Activated naive CD4-positive, alpha-beta T cell (primary cell): ENCODE measurements around the gene METRNL.
"Not testable (repeated sequence)": the region's sequence is repeated elsewhere in the genome, so short reads cannot be mapped to it uniquely, and the experiment has no call there.

Source experiments
- DNase-seq, 4 experiments: peaks; one replicate each; lab custom pipeline; 2025; lab: John Stamatoyannopoulos, UW

The METRNL gene, protein sequence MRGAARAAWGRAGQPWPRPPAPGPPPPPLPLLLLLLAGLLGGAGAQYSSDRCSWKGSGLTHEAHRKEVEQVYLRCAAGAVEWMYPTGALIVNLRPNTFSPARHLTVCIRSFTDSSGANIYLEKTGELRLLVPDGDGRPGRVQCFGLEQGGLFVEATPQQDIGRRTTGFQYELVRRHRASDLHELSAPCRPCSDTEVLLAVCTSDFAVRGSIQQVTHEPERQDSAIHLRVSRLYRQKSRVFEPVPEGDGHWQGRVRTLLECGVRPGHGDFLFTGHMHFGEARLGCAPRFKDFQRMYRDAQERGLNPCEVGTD

DNA sequence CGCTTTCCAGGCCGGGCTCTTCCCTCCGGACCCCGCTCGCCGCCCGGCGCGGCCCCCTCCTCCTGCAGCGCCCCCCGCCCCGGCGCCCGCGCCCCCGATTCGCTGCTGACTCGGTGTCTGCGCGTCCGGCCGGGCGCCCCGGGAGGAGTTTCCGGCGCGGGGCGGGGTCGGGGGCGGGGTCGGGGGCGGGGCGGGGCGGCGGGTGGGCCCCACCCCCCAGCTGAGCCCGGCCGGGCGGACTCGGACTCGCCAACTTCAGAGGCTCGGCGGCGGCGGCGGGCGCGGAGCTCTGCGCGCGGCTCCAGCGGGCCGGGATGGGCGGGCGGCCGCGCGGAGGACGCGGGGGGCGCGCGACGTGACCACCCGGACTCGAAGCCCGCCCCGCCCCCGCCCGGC is at the start of gene METRNL:
Gene METRNL, plus strand, starts transcription at position 258 of the 396 bp plus-strand sequence. CDS start 207 bp downstream, outside the sequence.
- peak in 1 of 4 experiments; percentile 29 for DNase-seq

DNA sequence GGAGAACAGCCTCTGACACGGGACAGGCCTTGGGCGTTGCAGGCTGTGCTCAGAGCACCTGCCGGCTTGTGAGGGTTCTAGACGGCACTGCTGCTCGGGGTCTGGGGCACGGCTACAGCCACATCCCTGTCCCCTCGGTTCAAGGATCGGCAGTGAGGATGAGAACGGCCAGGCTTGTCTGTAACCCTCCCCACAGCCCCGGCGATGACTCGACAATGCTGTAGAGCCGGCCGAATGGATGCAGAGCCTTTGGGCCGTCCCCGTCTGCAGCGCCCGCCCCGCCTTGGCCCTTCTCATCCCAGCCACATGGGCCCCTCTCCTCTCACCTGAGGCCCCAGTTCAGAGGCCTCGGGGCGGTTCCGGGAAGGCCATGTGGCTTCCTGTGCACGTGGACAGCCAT is 49.0 kb upstream of the METRNL start:
- DNase-seq, result no peak

DNA sequence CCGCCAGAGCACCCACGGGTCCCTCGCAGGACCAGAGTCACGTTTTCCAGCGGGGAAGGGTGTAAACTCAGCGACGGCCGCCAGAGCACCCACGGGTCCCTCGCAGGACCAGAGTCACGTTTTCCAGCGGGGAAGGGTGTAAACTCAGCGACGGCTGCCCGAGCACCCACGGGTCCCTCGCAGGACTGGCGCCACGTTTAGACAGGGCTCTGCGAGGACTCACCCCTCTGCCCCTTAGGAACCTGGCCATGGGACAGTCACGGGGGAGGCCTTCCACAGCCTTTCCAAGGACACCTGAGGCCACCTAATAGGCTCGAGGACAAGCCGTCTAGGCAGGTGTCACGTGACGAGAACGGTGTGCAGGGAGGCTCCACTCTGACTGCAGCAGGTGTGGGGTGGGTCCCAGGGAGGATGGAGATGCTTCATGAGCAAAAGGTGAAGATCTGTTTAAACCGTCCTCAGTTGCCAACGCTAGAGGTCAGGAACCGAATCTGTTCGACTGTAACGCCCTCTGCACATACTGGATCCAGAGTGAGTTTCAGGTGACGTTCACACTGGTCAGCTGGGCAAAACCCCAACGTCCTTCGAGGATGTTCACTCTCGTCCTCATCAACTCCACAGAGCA is 48.0 kb upstream of the METRNL start:
- no peak for DNase-seq

DNA sequence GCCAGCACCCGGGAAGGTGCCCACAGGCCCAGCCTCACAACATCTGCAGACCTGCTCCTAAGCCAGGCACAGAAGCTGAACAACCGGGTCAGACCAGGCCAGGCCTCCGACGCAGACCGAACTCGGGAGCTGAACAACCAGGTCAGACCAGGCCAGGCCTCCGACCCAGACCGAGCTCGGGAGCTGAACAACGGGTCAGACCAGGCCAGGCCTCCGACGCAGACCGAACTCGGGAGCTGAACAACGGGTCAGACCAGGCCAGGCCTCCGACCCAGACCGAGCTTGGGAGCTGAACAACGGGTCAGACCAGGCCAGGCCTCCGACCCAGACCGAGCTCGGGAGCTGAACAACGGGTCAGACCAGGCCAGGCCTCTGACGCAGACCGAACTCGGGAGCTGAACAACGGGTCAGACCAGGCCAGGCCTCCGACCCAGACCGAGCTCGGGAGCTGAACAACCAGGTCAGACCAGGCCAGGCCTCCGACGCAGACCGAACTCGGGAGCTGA is 47.4 kb upstream of the METRNL start:
- not testable (repeated sequence) for DNase-seq

DNA sequence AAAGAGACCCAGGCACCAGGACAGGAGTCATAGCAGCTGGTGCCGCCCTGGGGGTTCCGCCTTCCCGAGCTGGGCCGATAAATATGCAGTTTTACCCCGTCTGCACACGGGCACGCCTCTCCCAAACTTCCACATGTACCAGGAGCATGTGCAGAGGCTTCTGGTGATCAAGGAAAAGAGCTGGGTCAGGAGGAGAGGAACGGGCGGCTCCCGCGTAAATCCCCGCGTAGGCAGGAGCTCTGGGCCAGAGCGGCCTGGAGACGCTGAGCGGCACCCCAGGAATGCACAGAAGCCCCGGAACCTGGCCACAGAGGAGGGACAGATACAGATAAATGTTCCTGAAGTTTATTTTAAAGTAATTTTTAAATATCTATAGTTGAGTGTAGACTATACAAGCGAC is 46.6 kb upstream of the METRNL start:
- no peak for DNase-seq

DNA sequence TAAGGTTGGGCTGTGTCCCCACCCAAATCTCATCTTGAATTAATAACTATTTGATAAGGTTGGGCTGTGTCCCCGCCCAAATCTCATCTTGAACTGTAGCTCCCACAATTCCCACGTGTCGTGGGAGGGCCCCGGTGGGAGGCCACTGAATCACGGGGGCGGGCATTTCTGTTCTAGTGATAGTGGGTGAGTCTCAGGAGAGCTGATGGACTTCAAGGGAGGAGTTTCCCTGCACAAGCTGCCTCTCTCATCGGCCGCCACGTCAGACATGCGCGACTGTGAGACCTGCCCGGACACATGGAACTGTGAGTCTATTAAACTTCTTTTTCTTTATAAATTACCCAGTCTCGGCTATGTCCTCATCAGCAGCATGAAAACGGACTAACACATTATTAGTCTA is 44.9 kb upstream of the METRNL start:
- DNase-seq, result no peak

DNA sequence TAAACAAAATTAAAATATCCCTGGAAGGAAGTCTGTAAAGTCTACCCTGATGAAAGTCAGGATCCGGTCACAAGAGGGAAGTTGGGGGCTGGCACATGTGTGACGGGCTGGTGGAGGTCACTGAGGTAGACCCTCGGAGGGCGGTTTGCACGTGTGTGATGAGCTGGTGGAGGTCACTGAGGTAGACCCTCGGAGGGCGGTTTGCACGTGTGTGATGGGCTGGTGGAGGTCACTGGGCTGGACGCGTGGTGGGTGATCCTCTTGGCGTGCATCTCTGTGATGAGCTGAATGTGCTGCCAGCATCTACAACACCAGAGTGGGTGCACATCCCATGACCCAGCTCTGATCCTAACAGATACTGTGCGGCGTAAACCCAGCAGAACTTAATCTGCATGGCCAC is 43.7 kb upstream of the METRNL start:
- no peak for DNase-seq

DNA sequence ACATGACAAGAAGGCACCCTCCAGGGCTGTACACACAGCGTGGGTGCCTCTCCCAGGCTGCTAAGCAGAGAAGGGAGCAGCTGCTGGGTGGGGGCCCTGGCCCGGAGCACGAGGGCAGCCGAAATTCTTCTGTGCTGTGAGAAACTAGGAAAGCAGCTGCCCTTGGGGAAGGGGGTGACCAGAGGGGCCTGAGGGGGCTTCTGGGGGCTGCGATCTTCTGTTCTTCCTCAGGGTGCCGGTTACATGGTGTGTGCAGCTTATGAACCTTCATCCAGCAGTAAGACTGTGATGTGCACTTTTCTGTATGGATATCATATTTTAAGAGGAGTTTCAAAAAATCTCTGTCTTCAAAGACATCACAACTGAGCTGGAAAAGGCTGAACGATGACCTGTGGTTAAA is 43.2 kb upstream of the METRNL start:
- no peak for DNase-seq

DNA sequence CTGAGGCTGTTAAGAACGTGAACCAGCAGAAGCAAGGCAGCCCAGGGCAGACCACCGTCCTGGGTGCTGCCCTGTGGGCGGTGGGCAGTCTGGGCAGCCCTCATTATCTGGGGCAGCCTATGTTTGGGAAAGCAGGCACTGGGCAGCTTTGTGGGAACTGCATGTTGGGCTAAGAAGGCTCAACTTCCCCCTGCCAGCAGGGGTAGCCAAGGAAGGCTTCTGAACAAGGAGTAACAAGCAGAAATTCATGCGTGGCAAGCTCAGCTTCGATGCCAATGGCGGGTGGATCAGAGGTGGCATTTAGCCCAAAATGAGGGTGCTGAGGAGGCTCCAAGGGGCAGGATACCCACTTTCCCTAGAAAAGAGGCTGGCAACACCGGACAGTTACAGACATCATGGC is 42.7 kb upstream of the METRNL start:
- DNase-seq, result no peak

DNA sequence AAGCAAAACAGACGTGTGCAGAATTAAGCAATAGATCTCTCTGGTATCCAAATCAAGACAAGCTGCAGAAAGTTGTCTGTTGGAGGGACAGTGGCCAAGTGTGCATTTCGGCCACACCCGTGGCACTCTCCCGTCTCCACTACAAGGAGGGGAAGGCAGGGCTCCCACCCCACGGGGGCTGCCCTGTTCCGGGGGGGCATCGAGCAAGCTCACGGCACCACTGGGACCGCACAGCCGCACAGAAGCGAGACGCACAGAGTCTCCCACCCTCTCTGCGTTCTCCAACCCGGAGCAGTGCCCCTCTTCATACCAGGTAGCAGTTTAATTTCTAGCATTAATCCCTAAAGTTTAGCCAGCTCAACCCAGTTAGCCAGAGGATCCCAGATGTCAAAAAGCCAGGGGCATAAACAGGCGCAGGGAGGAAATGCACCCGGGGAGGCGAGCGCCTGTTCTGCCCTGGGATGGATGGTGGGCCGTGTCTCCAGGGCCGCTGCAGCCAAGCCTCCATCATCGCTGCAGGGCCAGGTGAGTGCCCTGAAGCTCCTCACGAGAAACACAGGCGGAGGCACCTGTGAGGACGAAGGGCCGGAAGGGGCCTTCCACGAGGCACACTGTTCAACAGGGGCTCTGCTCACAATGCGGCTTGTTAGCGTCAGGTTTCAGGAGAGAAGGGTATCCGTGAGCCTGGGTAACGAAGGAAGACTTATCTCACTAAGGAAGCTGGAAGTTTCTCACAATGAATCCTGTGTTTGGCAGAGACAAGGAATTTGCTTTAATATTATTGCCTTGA is 42.1 kb upstream of the METRNL start:
- no peak for DNase-seq

DNA sequence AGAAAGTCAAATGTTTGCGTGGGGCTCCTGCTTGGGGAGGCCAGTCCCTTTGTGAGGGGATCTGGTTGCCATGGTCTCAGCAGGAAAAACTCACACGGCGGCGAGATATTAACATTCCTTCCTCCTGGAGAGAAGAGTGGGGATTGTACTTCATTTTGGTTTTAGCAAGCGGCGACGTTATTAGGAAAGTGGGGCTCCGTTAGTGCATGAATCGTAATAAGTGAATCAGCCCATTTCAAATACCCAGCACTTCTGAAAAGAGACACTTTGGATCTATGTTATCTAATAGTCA is 41.6 kb upstream of the METRNL start:
- no peak for DNase-seq

DNA sequence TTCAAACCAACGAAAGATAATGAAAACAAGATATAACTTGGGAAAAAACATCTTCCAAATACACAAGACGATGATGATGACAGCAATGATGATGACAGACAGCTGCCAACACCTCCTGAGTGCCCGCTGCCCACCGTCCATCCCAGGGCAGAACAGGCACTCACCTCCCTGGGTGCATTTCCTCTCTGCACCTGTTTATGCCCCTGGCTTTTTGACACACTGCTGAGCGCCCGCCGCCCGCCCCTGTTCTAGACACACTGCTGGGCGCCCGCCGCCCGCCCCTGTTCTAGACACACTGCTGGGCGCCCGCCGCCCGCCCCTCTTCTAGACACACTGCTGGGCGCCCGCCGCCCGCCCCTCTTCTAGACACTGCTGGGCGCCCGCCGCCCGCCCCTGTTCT is 40.4 kb upstream of the METRNL start:
- not testable (repeated sequence) for DNase-seq

DNA sequence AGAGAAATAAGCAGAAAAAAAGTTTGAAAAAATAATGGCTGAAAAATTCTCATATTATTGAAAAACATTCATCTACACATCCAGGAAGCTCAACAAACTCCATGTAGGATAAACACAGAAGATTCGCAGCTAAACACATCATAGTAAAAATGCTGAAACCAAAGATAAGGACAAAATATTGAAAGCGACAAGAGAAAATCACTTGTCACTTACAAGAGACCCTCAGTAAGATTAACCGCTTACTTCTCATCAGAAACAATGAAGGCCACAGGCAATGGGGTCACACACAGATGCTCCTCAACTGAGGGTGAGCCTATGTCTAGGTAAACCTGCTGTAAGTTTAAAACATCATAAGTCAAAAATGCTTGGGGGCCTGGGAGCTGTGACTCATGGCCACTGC is 38.1 kb upstream of the METRNL start:
- no peak for DNase-seq

DNA sequence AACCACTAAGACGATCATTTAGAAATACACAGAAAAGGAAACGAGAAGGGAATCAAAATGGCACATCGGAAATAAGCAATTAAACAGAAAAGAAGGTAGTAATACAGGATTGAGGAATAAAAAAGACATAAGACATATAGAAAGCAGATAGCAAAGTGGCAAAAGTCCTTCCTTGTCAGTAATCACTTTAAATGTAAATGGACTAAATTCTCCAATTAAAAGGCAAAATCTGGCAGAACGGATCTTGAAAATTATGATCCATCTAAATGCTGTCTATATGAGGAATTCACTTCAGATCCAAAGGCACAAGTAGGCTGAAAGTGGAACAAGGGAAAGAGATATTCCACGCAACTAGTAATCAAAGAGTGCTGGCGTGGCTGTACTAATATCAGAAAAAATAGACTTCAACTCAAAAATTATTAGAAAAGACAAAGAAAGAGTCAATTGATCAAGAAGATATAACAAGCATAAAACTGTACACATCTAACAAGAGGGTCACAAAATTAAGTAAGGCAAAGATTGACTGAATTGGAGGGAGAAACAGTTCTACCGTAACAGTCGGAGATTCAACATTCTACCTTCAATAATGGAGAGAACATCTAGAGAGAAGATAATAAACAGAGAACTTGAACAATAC is 36.8 kb upstream of the METRNL start:
- no peak for DNase-seq

DNA sequence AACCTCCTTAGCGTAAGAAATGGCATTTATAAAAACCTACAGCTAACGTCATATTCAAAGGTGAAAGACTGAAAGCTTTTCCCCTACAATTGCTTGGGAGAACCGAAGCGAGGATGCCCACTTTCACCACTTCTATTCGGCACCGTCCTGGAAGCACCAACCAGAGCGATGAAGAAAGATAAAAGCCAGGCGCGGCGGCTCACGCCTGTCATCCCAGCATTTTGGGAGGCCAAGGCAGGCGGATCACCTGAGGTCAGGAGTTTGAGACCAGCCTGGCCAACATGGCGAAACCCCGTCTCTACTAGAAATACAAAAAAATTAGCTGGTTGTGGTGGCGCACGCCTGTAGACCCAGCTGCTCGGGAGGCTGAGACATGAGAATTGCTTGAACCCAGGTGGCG is 34.9 kb upstream of the METRNL start:
- DNase-seq, result not testable (repeated sequence)

DNA sequence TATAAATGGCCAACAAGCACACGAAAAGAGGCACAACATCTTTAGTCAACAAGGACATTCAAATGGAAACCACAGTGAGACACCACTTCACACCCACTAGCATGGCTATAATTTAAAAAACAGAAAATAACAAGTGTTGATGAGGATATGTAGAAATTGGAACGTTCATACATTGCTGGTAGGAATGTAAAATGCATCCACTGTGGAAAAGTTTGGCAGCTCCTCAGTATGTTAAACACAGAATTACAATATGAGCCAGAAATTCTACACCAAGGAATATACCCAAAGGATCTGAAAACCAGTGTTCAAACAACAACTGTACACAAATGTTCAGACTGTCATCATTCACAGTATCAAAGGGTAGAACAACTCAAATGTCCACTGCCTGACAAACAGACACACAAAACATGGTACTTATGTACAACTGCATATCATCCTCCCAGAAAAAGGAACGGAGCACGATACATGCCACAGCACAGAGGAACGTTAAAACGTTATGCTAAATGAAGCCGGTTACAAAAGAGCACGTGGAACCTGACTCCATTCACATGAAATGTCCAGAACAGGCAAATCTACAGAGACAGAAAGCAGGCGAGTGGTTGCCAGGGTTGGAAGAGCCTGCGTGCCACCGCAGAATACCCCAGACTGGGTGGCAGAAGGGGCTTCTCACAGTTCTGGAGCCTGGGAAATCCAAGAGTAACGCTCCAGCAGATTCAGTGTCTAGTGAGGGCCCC is 32.8 kb upstream of the METRNL start:
- DNase-seq, result no peak

DNA sequence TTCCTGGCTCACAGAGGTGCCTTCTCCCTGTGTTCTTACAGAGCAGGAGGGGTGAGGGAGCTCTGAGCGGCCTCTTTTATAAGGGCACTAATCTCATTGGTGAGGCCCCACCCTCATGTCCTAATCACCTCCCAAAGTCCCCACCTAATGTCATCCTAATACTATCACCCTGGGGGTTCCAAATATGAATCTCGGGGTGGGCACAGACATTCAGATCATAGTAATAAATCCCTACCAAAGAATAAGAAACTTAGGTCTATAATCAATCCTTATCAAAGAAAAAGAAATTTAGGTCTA is 32.3 kb upstream of the METRNL start:
- no peak for DNase-seq

DNA sequence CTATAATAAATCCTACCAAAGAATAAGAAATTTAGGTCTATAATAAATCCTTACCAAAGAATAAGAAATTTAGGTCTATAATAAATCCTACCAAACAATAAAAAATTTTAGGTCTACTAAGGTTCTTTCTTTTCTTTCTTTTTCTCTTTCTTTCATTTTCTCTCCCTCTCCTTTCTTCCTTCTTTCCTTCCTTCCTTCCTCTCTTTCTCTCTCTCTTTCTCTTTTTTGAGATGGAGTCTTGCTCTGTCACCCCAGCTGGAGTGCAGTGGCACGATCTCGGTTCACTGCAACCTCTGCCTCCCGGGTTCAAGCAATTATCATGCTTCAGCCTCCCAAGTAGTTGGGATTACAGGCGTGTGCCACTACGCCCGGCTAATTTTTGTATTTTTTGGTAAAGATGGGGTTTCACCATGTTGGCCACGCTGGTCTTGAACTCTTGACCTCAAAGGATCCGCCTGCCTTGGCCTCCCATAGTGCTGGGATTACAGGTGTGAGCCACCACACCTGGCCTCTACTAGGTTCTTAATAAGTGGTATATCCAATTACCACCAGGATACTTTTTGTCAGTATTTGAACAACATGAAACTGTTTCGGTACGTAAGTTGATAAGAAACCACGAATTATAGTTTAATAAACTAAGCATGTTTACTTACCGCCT is 31.5 kb upstream of the METRNL start:
- DNase-seq, result not testable (repeated sequence)

DNA sequence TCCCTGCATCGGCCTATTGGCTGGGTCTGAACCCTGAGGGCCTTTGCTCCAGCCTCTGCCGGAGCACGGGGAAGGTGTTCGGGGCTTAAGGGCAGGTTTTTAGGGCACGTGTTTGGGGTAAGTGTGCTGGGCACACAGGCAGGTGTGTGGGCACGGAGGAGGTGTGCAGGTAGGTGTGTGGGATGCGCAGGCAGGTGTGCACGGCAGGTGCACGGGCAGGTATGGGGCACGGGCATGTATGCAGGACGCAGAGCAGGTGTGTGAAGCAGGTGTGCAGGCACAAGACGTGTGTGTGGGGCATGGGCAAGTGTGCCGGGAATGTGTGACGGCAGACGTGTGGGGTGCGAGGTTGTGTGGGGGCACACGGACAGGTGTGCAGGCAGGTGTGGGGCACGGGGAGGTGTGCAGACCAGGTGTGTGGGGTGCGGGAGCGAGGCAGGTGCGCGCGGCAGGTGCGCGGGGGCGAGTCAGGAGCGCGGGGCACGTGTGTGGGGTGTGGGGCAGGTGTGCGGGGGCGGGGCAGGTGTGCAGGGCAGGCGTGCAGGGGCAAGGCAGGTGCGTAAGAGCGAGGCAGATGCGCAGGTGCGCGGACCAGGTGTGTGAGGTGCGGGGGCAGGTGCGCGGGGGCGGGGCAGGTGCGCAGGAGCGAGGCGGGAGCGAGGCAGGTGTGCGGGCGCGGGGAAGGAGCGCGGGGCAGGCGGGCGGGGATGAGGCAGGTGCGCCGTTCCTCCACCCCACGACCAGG is 28.6 kb upstream of the METRNL start:
- DNase-seq, result no peak

DNA sequence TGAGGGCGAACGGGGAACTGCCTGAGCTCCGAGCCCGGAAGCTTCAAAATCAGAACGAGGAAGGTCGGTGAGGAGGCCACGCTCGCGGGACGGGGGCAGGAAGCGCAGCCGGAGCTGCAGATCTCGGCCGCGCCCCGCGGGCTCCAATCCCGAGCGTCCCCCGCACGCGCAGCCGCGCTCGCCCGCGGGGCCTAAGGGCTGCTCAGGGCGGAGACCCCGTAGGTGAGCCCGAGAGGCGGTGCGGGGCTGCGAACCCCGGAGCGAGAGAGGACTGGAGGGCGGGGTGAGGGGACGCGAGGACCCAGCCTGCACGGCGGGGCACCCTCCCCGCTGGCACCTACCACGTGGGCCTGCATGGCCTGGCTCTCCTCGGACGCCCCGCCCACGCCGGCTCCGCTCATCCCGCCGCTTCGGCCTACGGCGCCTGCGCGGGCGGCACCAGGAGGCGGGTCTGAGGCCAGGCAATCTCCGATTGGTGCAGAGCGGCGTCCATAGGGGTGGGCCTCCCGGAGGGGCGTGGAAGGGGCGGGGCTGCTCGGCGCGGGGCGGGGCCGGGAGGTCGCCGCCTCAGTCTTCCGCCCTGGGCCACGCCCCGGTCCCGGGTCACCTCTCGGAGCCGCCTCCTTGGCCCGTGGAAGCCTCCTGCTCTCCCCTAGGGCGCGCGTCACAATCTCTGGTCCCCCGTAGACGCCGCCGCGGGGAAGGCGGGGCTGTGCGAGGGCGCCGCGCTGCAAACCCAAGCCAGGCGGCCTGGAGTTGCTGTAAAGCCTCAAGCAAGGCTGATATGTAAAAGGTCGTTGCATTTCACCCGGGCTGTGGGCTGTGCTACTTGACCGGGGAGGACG is 27.8 kb upstream of the METRNL start:
- DNase-seq, result peak; percentile 90 to 98 (median 95)
